Thoracic aorta (tissue), 2 donors: ENCODE data around the gene EGFLAM. TPM values are rescaled to one million over a fixed set of nuclear protein-coding genes. Genes with fewer than 3 reads are reported as not detected.

ENCODE experiments used
- ATAC-seq: fragments of 150-250 bp; one replicate; pipeline ENCODE4 v1.8.0; 2017; ENCODE audit warnings: low read depth; ENCODE audit not compliant: insufficient number of reproducible peaks, low FRiP score
- DNase-seq: peaks from one replicate; pipeline ENCODE4 v3.0.0-alpha.2; 2020; ENCODE audit warnings: low spot score
- H3K27ac ChIP-seq, 2 donors: fragments of 200-600 bp; sonication (generic); 1 replicate in 1 of 2; 2 replicates in 1 of 2; pipeline ENCODE4 v1.5.1; 2016; ENCODE audit warnings: mild to moderate bottlenecking in 2 of 2, moderate library complexity in 2 of 2
- H3K27me3 ChIP-seq: fragments of 200-600 bp; sonication (generic); replicated peaks from 2 replicates; pipeline ENCODE4 v1.6.0; 2016; ENCODE audit warnings: mild to moderate bottlenecking; ENCODE audit not compliant: insufficient read depth
- H3K36me3 ChIP-seq: fragments of 200-600 bp; sonication (generic); one replicate; pipeline ENCODE4 v1.5.1; 2016
- H3K4me1 ChIP-seq, 2 donors: fragments of 200-600 bp; sonication (generic); 1 replicate in 1 of 2; 2 replicates in 1 of 2; pipeline versions ENCODE4 v1.5.1 to v1.6.0; 2016; ENCODE audit warnings: low read depth in 2 of 2, mild to moderate bottlenecking in 1 of 2; ENCODE audit not compliant: control insufficient read depth in 1 of 2
- H3K4me3 ChIP-seq: fragments of 200-600 bp; sonication (generic); 2 replicates; pipeline ENCODE4 v1.5.1; 2016; ENCODE audit warnings: mild to moderate bottlenecking
- H3K9me3 ChIP-seq: fragments of 200-600 bp; sonication (generic); 2 replicates; pipeline ENCODE4 v1.5.1; 2016
- total RNA-seq, 2 donors: library from RNA; depleted of rRNA; stranded (reverse); fragments of >200 nt; gene quantifications; one replicate each; pipeline versions ENCODE4 v1.1.0 to v1.2.3, GENCODE V29; 2016
- TF ChIP-seq, protein P1 (sequence below): fragments of 200-600 bp; sonication (generic); IDR thresholded peaks from one replicate; pipeline ENCODE4 v1.5.1; 2019; ENCODE audit warnings: antibody characterized with exemption

The EGFLAM gene
- total RNA-seq, 2 donors from 2014 or later, result 10.7 to 23.4 TPM

DNA sequence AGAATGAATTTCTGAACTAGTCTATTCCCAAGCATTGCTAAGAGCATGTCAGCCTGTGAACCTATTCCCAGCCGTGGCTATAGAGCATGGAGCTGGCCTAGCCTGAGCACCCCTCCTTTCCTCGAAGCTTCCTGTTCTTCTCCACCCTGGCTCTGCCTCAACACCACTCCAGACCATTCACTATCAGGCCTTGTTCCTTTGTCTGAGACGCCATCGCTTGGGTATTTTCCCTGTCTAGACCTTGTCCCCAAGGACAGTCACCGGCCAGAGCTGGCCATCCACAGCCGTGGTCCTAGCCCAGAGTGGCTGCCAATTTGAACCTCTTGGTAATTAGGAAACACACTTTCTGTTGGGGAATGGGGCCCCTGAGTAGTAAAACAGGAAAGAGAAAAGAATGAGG is 192.3 kb downstream of the EGFLAM start:
- no peaks in the 10 kb centered on the region for H3K27me3 ChIP-seq
- no peaks in the 10 kb centered on the region for H3K9me3 ChIP-seq
- peaks cover 18 to 39% of the 10 kb centered on the region in 2 donors for H3K4me1 ChIP-seq
- H3K4me3 ChIP-seq, result no peak overlapping the region
- no peak overlapping the region for H3K27ac ChIP-seq
- TF ChIP-seq, protein P1, sequence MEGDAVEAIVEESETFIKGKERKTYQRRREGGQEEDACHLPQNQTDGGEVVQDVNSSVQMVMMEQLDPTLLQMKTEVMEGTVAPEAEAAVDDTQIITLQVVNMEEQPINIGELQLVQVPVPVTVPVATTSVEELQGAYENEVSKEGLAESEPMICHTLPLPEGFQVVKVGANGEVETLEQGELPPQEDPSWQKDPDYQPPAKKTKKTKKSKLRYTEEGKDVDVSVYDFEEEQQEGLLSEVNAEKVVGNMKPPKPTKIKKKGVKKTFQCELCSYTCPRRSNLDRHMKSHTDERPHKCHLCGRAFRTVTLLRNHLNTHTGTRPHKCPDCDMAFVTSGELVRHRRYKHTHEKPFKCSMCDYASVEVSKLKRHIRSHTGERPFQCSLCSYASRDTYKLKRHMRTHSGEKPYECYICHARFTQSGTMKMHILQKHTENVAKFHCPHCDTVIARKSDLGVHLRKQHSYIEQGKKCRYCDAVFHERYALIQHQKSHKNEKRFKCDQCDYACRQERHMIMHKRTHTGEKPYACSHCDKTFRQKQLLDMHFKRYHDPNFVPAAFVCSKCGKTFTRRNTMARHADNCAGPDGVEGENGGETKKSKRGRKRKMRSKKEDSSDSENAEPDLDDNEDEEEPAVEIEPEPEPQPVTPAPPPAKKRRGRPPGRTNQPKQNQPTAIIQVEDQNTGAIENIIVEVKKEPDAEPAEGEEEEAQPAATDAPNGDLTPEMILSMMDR, result no peak
- no peaks in the 10 kb centered on the region for H3K36me3 ChIP-seq
- ATAC-seq (no peak), DNase-seq (no peak)

DNA sequence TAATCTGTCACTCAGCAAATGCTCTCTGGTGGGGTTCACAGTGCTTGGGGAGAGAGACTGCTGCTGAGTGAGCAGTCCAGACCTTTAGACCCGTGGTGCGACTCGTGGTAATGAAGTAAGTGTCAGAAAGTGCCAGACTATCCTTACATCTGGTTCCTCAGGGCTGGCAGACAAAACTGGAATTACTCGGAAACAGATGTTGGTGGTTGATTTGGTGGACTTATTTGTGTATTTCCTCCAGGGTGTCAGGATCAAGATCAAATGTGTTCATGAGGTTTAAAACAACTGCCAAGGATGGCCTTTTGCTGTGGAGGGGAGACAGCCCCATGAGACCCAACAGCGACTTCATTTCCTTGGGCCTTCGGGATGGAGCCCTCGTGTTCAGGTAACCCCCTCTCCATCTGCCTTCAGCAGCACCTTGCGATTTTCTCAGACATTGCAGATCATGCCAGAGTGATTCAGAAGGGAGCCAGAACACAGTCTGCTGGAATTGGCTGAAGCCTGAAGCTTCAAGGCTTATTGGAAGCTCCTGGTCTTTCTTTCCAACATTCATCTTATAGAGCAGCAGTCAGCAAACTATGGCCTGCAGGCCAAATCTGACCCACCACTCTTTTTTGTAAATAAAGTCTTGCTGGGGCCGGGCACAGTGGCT is 192.8 kb downstream of the EGFLAM start:
- no peak overlapping the region for H3K27ac ChIP-seq
- DNase-seq (no peak), ATAC-seq (no peak)
- H3K36me3 ChIP-seq, result no peaks in the 10 kb centered on the region
- TF ChIP-seq, protein P1, result no peak
- H3K4me3 ChIP-seq, result no peak overlapping the region
- H3K4me1 ChIP-seq, result peaks cover 18 to 34% of the 10 kb centered on the region in 2 donors
- H3K9me3 ChIP-seq, result no peaks in the 10 kb centered on the region
- H3K27me3 ChIP-seq, result no peaks in the 10 kb centered on the region

DNA sequence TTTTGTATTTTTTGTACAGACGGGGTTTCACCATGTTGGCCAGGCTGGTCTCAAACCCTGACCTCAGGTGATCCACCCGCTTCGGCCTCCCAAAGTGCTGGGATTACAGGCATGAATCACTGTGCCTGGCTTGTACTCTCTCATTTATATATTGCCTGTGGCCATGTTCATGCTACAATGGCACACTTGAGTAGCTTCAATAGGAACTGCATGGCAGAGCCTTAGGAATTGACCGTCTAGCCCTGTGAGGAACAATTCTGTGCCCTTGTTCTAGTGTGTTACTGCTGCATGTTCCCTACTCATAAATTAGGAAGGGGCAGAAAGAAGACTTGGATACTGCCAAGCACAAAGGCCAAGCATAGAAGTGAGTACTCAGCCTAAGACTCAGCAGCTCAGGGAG is 193.8 kb downstream of the EGFLAM start:
- ATAC-seq (no peak), DNase-seq (no peak)
- H3K4me1 ChIP-seq, result peaks cover 15 to 24% of the 10 kb centered on the region in 2 donors
- TF ChIP-seq, protein P1, result no peak
- H3K4me3 ChIP-seq, result no peak overlapping the region
- no peaks in the 10 kb centered on the region for H3K36me3 ChIP-seq
- H3K27me3 ChIP-seq, result no peaks in the 10 kb centered on the region
- H3K27ac ChIP-seq, result no peak overlapping the region
- H3K9me3 ChIP-seq, result no peaks in the 10 kb centered on the region

DNA sequence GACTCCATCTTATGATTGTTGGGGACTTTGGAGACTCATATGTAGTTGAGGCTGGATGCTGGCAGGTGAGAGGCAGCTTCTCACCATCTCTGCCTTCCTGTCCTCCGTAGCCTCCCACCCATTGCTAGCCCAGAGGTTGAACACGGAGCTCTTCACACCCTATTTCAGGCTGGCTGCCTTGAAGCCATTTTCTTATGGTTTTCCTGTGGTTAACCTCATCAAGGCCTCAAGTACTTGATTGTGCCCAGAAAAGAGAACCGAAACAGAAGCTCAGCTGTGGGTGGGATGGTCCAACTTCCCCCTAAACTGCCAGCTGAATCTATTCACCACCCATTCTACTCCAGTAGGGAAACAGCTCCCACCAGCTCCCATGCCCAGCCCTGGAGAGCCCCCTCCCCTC is 195.1 kb downstream of the EGFLAM start:
- TF ChIP-seq, protein P1, result no peak
- no peak for ATAC-seq
- no peak overlapping the region for H3K27ac ChIP-seq
- no peak for DNase-seq
- H3K36me3 ChIP-seq, result no peaks in the 10 kb centered on the region
- no peaks in the 10 kb centered on the region for H3K27me3 ChIP-seq
- H3K4me1 ChIP-seq, result peaks cover 2 to 11% of the 10 kb centered on the region in 2 donors
- H3K4me3 ChIP-seq, result no peak overlapping the region
- H3K9me3 ChIP-seq, result no peaks in the 10 kb centered on the region

DNA sequence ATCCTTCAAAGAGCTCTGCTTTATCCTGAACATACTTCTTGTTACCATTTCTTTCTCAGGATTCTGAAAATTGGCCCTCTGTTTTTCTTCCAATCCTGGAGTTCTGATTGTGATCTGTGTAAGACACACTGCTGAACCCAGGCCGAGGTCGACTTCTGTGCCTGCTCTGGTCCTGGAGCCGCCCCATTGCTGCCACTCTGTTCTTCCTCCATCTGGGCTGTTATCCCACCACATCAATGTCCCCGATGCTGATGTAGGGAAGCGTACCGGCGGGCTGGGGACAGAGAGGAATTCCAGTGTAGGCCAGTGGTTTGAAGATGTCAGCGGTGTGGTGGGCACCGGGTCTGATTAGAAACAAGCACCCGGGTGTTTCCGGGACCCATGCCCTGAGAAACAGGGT is 195.6 kb downstream of the EGFLAM start:
- no peak overlapping the region for H3K27ac ChIP-seq
- DNase-seq (no peak), ATAC-seq (no peak)
- H3K27me3 ChIP-seq, result no peaks in the 10 kb centered on the region
- H3K4me1 ChIP-seq, result peaks cover 0 to 7% of the 10 kb centered on the region in 2 donors
- H3K36me3 ChIP-seq, result no peaks in the 10 kb centered on the region
- no peak overlapping the region for H3K4me3 ChIP-seq
- H3K9me3 ChIP-seq, result no peaks in the 10 kb centered on the region
- TF ChIP-seq, protein P1, result no peak
